Measurements from ENCODE around the gene USP21. TPM values are rescaled to one million over a fixed set of nuclear protein-coding genes. Genes with fewer than 3 reads are reported as not detected.
A peak's percentile ranks its signal among the peaks of the same experiment; 100 is the strongest.

The USP21 gene
- total and polyA plus RNA-seq, 2 of the 13 experiments (the other 11 are each of a cell fraction or from before 2014, with no cell fraction given) = 10.1 to 33.1 TPM

DNA sequence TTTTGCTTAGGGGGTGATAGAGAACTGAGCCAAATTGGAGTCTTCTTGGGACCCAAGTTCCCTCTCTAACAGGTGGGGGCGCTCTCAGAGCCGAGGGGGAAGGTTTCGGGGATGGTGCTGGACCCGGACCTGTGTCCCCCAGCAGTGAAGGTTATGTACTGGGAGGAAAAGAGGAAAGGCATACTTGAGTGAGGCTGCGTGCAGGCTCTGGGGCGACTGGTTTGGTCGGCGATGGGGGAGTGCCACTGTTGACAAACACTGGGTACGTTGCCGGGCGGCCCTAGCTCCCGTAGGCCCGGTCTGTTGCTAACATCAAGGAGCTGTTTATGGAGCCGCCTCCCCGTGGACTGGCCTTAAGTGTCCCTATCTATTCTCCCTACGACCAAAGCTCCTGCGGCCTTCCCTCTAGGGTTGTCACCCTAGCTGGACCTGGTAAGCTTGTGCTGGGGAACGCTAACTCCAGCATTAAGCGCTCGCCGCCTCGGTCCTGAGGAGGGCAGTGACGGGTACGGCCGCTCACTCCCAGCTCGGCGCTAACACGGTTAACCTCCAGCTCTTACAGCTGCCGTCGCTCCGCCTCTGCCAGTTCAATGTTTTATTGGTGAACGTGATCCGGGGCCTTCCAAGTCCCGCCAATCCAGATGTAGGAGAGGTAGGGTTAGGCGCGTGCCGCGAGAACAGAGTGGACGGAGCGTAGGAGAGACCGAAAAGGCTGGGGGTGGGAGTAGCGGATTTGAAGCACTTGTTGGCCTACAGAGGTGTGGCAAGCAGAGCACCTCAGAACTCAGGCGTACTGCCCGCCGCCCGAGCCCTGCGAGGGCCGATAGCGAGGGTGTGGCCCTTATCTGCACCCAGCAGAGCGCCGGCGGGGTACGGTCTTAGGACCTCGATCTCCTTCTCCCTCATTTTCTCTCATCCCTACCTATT, 6.7 kb downstream of the USP21 start, which contains the start of gene PPOX (continued):
- TF ChIP-seq, protein P1, sequence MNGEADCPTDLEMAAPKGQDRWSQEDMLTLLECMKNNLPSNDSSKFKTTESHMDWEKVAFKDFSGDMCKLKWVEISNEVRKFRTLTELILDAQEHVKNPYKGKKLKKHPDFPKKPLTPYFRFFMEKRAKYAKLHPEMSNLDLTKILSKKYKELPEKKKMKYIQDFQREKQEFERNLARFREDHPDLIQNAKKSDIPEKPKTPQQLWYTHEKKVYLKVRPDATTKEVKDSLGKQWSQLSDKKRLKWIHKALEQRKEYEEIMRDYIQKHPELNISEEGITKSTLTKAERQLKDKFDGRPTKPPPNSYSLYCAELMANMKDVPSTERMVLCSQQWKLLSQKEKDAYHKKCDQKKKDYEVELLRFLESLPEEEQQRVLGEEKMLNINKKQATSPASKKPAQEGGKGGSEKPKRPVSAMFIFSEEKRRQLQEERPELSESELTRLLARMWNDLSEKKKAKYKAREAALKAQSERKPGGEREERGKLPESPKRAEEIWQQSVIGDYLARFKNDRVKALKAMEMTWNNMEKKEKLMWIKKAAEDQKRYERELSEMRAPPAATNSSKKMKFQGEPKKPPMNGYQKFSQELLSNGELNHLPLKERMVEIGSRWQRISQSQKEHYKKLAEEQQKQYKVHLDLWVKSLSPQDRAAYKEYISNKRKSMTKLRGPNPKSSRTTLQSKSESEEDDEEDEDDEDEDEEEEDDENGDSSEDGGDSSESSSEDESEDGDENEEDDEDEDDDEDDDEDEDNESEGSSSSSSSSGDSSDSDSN (CRISPR knock-in tag; IDR thresholded peaks at IDR 0.05) = peak; percentile 70; the same call in 1 of the 2 replicates
- TF ChIP-seq RXRA (CRISPR knock-in tag; IDR thresholded peaks at IDR 0.05) = no peak
- TF ChIP-seq, protein P2, sequence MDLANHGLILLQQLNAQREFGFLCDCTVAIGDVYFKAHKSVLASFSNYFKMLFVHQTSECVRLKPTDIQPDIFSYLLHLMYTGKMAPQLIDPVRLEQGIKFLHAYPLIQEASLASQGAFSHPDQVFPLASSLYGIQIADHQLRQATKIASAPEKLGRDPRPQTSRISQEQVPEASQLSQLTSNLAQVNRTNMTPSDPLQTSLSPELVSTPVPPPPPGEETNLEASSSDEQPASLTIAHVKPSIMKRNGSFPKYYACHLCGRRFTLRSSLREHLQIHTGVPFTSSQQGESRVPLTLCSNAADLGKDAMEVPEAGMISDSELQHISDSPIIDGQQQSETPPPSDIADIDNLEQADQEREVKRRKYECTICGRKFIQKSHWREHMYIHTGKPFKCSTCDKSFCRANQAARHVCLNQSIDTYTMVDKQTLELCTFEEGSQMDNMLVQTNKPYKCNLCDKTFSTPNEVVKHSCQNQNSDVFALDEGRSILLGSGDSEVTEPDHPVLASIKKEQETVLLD (CRISPR knock-in tag; IDR thresholded peaks at IDR 0.05; ENCODE audit: low read depth) = no peak
- TF ChIP-seq ZNF670 (CRISPR knock-in tag; IDR thresholded peaks at IDR 0.05; ENCODE audit: borderline replicate concordance) = peak; percentile 65; the same call in 1 of the 2 replicates
- no peak for TF ChIP-seq ZNF232 (CRISPR knock-in tag; IDR thresholded peaks at IDR 0.05; ENCODE audit: borderline replicate concordance)
- no peak; the same call in 1 of the 2 replicates for TF ChIP-seq KLF11 (CRISPR knock-in tag; IDR thresholded peaks at IDR 0.05)
- TF ChIP-seq POLR2AphosphoS5 (IDR thresholded peaks at IDR 0.05; ENCODE audit: low read depth, low read length) = peak; percentile 33
- TF ChIP-seq CBX2 (IDR thresholded peaks at IDR 0.05; ENCODE audit: low read depth, low read length) = no peak
- TF ChIP-seq CBX2 (CRISPR knock-in tag; IDR thresholded peaks at IDR 0.05; ENCODE audit: low read depth) = no peak
- TF ChIP-seq SRSF1 (optimal IDR thresholded peaks at IDR 0.05; ENCODE audit: low read depth, low read length) = peak; percentile 71
- no peak for TF ChIP-seq ZNF629 (CRISPR knock-in tag; conservative IDR thresholded peaks at IDR 0.05)
- TF ChIP-seq ZBTB42 (CRISPR knock-in tag; IDR thresholded peaks at IDR 0.05) = no peak
- 0 out of 2 replicates have a peak, but pooled peaks have one; percentile 44 for TF ChIP-seq FOXJ3 (CRISPR knock-in tag; IDR thresholded peaks at IDR 0.05; ENCODE audit: borderline replicate concordance)
- TF ChIP-seq, protein P3, sequence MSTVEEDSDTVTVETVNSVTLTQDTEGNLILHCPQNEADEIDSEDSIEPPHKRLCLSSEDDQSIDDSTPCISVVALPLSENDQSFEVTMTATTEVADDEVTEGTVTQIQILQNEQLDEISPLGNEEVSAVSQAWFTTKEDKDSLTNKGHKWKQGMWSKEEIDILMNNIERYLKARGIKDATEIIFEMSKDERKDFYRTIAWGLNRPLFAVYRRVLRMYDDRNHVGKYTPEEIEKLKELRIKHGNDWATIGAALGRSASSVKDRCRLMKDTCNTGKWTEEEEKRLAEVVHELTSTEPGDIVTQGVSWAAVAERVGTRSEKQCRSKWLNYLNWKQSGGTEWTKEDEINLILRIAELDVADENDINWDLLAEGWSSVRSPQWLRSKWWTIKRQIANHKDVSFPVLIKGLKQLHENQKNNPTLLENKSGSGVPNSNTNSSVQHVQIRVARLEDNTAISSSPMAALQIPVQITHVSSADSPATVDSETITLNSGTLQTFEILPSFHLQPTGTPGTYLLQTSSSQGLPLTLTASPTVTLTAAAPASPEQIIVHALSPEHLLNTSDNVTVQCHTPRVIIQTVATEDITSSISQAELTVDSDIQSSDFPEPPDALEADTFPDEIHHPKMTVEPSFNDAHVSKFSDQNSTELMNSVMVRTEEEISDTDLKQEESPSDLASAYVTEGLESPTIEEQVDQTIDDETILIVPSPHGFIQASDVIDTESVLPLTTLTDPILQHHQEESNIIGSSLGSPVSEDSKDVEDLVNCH (CRISPR knock-in tag; IDR thresholded peaks at IDR 0.05) = peak; percentile 99; the same call in 1 of the 2 replicates
- TF ChIP-seq STAT5B (CRISPR knock-in tag; IDR thresholded peaks at IDR 0.05) = 0 out of 2 replicates have a peak, but pooled peaks have one; percentile 26
- TF ChIP-seq NFKB2 (CRISPR knock-in tag; IDR thresholded peaks at IDR 0.05; ENCODE audit: borderline replicate concordance) = peak; percentile 79; the same call in 1 of the 2 replicates
